ENCODE measurements around the gene SSBP1.

The SSBP1 gene

GRCh38 chr7:141739250-141739649, 1.1 kb downstream of the SSBP1 start (continued):
- TF ChIP-seq POU6F1 (CRISPR knock-in tag; IDR thresholded peaks at IDR 0.05; ENCODE audit: borderline replicate concordance, low read depth) = no peak

GRCh38 chr7:141742229-141742628, 4.1 kb downstream of the SSBP1 start:
- TF ChIP-seq ZC3H10 (CRISPR knock-in tag; IDR thresholded peaks at IDR 0.05) = no peak
- TF ChIP-seq BACH2 (CRISPR knock-in tag; IDR thresholded peaks at IDR 0.05; ENCODE audit: borderline replicate concordance) = no peak
- no peak for TF ChIP-seq TSHZ2 (CRISPR knock-in tag; IDR thresholded peaks at IDR 0.05)
- TF ChIP-seq ZNF70 (CRISPR knock-in tag; IDR thresholded peaks at IDR 0.05) = no peak
- no peak for TF ChIP-seq POU6F1 (CRISPR knock-in tag; IDR thresholded peaks at IDR 0.05; ENCODE audit: borderline replicate concordance, low read depth)
- no peak for TF ChIP-seq CSRNP3 (CRISPR knock-in tag; IDR thresholded peaks at IDR 0.05)
- TF ChIP-seq ARNTL (CRISPR knock-in tag; IDR thresholded peaks at IDR 0.05; ENCODE audit: borderline replicate concordance, low read depth) = no peak
- no peak for TF ChIP-seq CREB5 (CRISPR knock-in tag; IDR thresholded peaks at IDR 0.05; ENCODE audit: low read depth)
- TF ChIP-seq ESRRG (CRISPR knock-in tag; IDR thresholded peaks at IDR 0.05) = no peak
- no peak for TF ChIP-seq TCF4 (CRISPR knock-in tag; IDR thresholded peaks at IDR 0.05; ENCODE audit: borderline replicate concordance)
- no peak for TF ChIP-seq ZNF8 (CRISPR knock-in tag; IDR thresholded peaks at IDR 0.05)
- no peak for TF ChIP-seq ISL1 (CRISPR knock-in tag; IDR thresholded peaks at IDR 0.05)
- TF ChIP-seq ZNF565 (CRISPR knock-in tag; conservative IDR thresholded peaks at IDR 0.05; ENCODE audit: low read depth) = no peak
- no peak for TF ChIP-seq TOX (CRISPR knock-in tag; IDR thresholded peaks at IDR 0.05; ENCODE audit: borderline replicate concordance)
- TF ChIP-seq PPARA (CRISPR knock-in tag; IDR thresholded peaks at IDR 0.05; ENCODE audit: borderline replicate concordance) = no peak
- TF ChIP-seq ZFP30 (CRISPR knock-in tag; IDR thresholded peaks at IDR 0.05) = no peak
- TF ChIP-seq RARB (CRISPR knock-in tag; IDR thresholded peaks at IDR 0.05) = no peak
- no peak for TF ChIP-seq PATZ1 (CRISPR knock-in tag; IDR thresholded peaks at IDR 0.05; ENCODE audit: borderline replicate concordance)
- TF ChIP-seq SNAI2 (CRISPR knock-in tag; IDR thresholded peaks at IDR 0.05) = no peak
- TF ChIP-seq ZFP3 (CRISPR knock-in tag; IDR thresholded peaks at IDR 0.05) = no peak
- no peak for ATAC-seq

GRCh38 chr7:141744131-141744530, 6.0 kb downstream of the SSBP1 start:
- no peak for ATAC-seq
- TF ChIP-seq TOX (CRISPR knock-in tag; IDR thresholded peaks at IDR 0.05; ENCODE audit: borderline replicate concordance) (no peak), BACH2 (CRISPR knock-in tag; IDR thresholded peaks at IDR 0.05; ENCODE audit: borderline replicate concordance) (no peak), OSR1 (CRISPR knock-in tag; IDR thresholded peaks at IDR 0.05) (no peak), TSHZ2 (CRISPR knock-in tag; IDR thresholded peaks at IDR 0.05) (no peak), RARB (CRISPR knock-in tag; IDR thresholded peaks at IDR 0.05) (no peak), GLIS3 (CRISPR knock-in tag; IDR thresholded peaks at IDR 0.05) (no peak), TCF4 (CRISPR knock-in tag; IDR thresholded peaks at IDR 0.05; ENCODE audit: borderline replicate concordance) (no peak), ZC3H10 (CRISPR knock-in tag; IDR thresholded peaks at IDR 0.05) (no peak), CSDC2 (CRISPR knock-in tag; IDR thresholded peaks at IDR 0.05) (no peak), PPARA (CRISPR knock-in tag; IDR thresholded peaks at IDR 0.05; ENCODE audit: borderline replicate concordance) (no peak), CREB5 (CRISPR knock-in tag; IDR thresholded peaks at IDR 0.05; ENCODE audit: low read depth) (no peak), ARNTL (CRISPR knock-in tag; IDR thresholded peaks at IDR 0.05; ENCODE audit: borderline replicate concordance, low read depth) (no peak), ISL1 (CRISPR knock-in tag; IDR thresholded peaks at IDR 0.05) (no peak)

All from SK-N-SH treated with all-trans-retinoic acid at 6 μM for 48 hours (cell line).